HepG2 (cell line): ENCODE results near the gene CSF3R. TPM values are rescaled to one million over a fixed set of nuclear protein-coding genes. Genes with fewer than 3 reads are reported as not detected.

Source experiments
- ATAC-seq: fragments of 200-7000 bp; cut with Tn5 transposase; 3 replicates; pipeline ENCODE4 v1.9.1; 2020; ENCODE audit warnings: mild to moderate bottlenecking, moderate library complexity
- BruUV-seq: library from RNA; stranded (reverse); fragments of 400-500 nt; replicated peaks from 2 replicates; lab custom pipeline; 2021; lab: Mats Ljungman, UMichigan
- CTCF ChIA-PET: fragments of 300-600 bp; formaldehyde crosslinking; extraction: SDS; loops from one replicate; lab custom pipeline; 2021; ENCODE audit warnings: low total read pairs, inconsistent platforms, low intra/inter-chr PET ratio; lab: Yijun Ruan, JAX
- POLR2A ChIA-PET: fragments of 350-600 bp; sonication (Branson Sonifier 250); formaldehyde crosslinking; loops from one replicate; lab custom pipeline; 2020; ENCODE audit warnings: antibody characterized with exemption, inconsistent platforms; lab: Yijun Ruan, JAX
- DNase-seq: peaks from one replicate; pipeline ENCODE4 v3.0.0-alpha.2; 2015; ENCODE audit warnings: low spot score
- FAIRE-seq: peaks from 3 replicates; lab custom pipeline; 2011; peaks lifted over from hg19 to GRCh38; lab: Jason Lieb, UNC
- H2AFZ ChIP-seq: one replicate; pipeline ENCODE4 v1.6.1; 2011; ENCODE audit warnings: low read length, inconsistent platforms
- H3K27ac ChIP-seq: fragments of 300-600 bp; 3 replicates; pipeline ENCODE4 v1.8.0; 2011; ENCODE audit warnings: mixed run types, mild to moderate bottlenecking, mixed read lengths, low read length, inconsistent platforms; ENCODE audit not compliant: insufficient read depth; ENCODE audit errors: extremely low read length
- H3K27me3 ChIP-seq, 2 experiments: fragments of 200-600 bp in 1 of 2; 2 replicates in 1 of 2; 3 replicates in 1 of 2; pipeline versions ENCODE4 v1.6.0 to v1.8.0; 2011; ENCODE audit warnings: low read length in 2 of 2, mild to moderate bottlenecking in 2 of 2, moderate library complexity in 2 of 2, inconsistent platforms in 1 of 2; ENCODE audit not compliant: insufficient read depth in 2 of 2, control insufficient read depth in 1 of 2
- H3K36me3 ChIP-seq, 2 experiments: fragments of 200-600 bp in 1 of 2; replicated peaks in 1 of 2; 2 replicates in 1 of 2; 3 replicates in 1 of 2; pipeline versions ENCODE4 v1.5.1 to v1.8.0; 2011; ENCODE audit warnings: low read length in 2 of 2, inconsistent platforms in 1 of 2; ENCODE audit not compliant: insufficient read depth in 2 of 2, control insufficient read depth in 1 of 2
- H3K4me1 ChIP-seq: 2 replicates; pipeline ENCODE4 v1.5.1; 2012; ENCODE audit warnings: low read length, inconsistent platforms; ENCODE audit not compliant: insufficient read depth
- H3K4me2 ChIP-seq: 2 replicates; pipeline ENCODE4 v1.6.0; 2011; ENCODE audit warnings: low read depth, low read length, inconsistent platforms
- H3K4me3 ChIP-seq, 3 experiments: fragments of 200-600 bp in 1 of 3; sonication (generic), shearing (Covaris generic) in 1 of 3; replicated peaks in 1 of 3; 2 replicates each; pipeline ENCODE4 v1.5.1; 2011 to 2016; ENCODE audit warnings: low read length in 3 of 3, inconsistent platforms in 2 of 3, low read depth in 2 of 3, mild to moderate bottlenecking in 2 of 3, control low read depth in 1 of 3, mixed read lengths in 1 of 3; ENCODE audit not compliant: insufficient read depth in 1 of 3
- H3K79me2 ChIP-seq: one replicate; pipeline ENCODE4 v1.6.1; 2011; ENCODE audit warnings: low read length, inconsistent platforms; ENCODE audit not compliant: insufficient read depth
- H3K9ac ChIP-seq: 2 replicates; pipeline ENCODE4 v1.6.0; 2011; ENCODE audit warnings: mild to moderate bottlenecking, low read depth, low read length, inconsistent platforms; ENCODE audit not compliant: insufficient read depth
- H3K9me3 ChIP-seq: 2 replicates; pipeline ENCODE4 v1.5.1; 2012; ENCODE audit warnings: mild to moderate bottlenecking, low read length
- H4K20me1 ChIP-seq: 2 replicates; pipeline ENCODE4 v1.6.0; 2011; ENCODE audit warnings: inconsistent platforms, mild to moderate bottlenecking, low read length, moderate library complexity; ENCODE audit not compliant: insufficient read depth
- NR2F6 ChIP-seq, 2 experiments: IDR thresholded peaks; 2 replicates each; pipeline ENCODE4 v1.6.1; 2016; ENCODE audit warnings: antibody characterized with exemption in 1 of 2, mild to moderate bottlenecking in 1 of 2
- RXRA ChIP-seq: sonication (generic); formaldehyde crosslinking; IDR thresholded peaks from 2 replicates; pipeline ENCODE4 v1.5.1; 2020; ENCODE audit warnings: missing genetic modification reagents
- WGBS: methylation state at CpG from one replicate; pipeline ENCODE4 v1.1.6; 2017; ENCODE audit warnings: low lambda C conversion rate; 5-methylcytosine and 5-hydroxymethylcytosine counted together
- in situ Hi-C: cut with HindIII; loops from 2 replicates; pipeline ENCODE4 v1.10.0; 2017; ENCODE audit warnings: low pct_unique_long_range_greater_than_20kb; ENCODE audit not compliant: extremely low pct_ligation_motif_present
- intact Hi-C: fragments of 100-400 bp; cut with micrococcal nuclease; formaldehyde crosslinking; loops from one replicate; pipeline ENCODE4 v1.10.0; 2022; ENCODE audit not compliant: unreplicated experiment
- polyA plus RNA-seq, 8 experiments: library from polyadenylated mRNA; depleted of rRNA in 3 of 8; stranded (reverse) in 7 of 8; unstranded in 1 of 8; fragments of >200 nt; fragmentation: Illumina TruSeq in 4 of 8; extraction: Trizol in 4 of 8; gene quantifications; 2 replicates each; pipeline versions ENCODE4 v1.2.1 to v1.2.3, GENCODE V29; 2011 to 2016; ENCODE audit warnings: low read depth in 4 of 8, missing spikeins in 1 of 8, mixed read lengths in 1 of 8; ENCODE audit not compliant: insufficient read depth in 1 of 8
- total RNA-seq, 5 experiments: library from RNA; depleted of rRNA; stranded (reverse); fragments of >200 nt; fragmentation: Illumina TruSeq; extraction: Trizol; gene quantifications; 2 replicates each; pipeline ENCODE4 v1.2.3, GENCODE V29; 2016; ENCODE audit warnings: low read depth in 1 of 5
- TF ChIP-seq, protein P1 (sequence below): sonication (generic); formaldehyde crosslinking; IDR thresholded peaks from 2 replicates; pipeline ENCODE4 v1.8.1; 2023; ENCODE audit warnings: mild to moderate bottlenecking, missing genetic modification reagents
- TF ChIP-seq, protein P2 (sequence below): sonication (generic); formaldehyde crosslinking; IDR thresholded peaks from 2 replicates; pipeline ENCODE4 v1.5.1; 2020; ENCODE audit warnings: mild to moderate bottlenecking, missing genetic modification reagents, moderate library complexity
- TF ChIP-seq, protein P3 (sequence below): sonication (generic); formaldehyde crosslinking; IDR thresholded peaks from 2 replicates; pipeline ENCODE4 v1.4.0; 2020; ENCODE audit warnings: missing genetic modification reagents

The CSF3R gene
- total and polyA plus RNA-seq, 2 of the 13 experiments (the other 11 are each of a cell fraction or from before 2014, with no cell fraction given): 11.9 to 28.8 TPM

DNA sequence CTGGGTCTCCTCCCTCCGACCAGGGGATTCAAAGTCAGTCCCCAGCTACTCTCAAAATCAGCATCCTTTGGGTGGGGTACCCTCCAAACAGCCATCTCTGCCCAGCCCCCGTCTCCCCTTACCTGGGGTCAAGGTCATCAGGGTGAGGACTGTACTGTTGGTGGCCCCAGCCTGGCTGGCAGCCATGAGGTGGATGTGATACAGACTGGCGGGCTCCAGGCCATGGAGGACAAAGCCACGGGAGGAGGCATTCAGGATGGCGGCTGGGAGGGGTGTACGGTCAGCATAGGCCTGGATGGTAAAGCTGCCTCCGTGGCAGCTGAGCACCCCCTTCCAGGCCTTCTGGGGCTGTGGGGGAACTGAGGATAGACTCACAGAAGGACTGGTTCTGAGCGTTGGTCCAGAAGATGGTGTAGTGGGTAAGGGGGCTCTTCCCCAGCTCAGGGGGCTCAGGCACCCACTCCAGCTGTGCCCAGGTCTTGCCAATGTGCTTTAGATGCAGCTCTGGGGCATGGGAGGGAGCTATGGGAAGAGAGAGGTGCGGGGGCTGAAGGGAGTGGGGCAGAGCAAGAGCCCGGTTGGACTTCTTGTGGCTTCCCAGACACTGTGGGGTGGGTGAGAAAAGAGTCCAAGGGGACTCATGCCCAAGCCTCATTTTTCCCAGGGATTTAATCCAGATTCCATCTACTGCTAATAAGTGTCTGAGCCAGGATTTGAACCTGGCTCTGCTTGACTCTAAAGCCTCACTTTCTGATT, 14.8 kb downstream of the CSF3R start:
- peak; percentile 44; the same call in 1 of the 2 replicates for TF ChIP-seq RXRA
- TF ChIP-seq, protein P1, sequence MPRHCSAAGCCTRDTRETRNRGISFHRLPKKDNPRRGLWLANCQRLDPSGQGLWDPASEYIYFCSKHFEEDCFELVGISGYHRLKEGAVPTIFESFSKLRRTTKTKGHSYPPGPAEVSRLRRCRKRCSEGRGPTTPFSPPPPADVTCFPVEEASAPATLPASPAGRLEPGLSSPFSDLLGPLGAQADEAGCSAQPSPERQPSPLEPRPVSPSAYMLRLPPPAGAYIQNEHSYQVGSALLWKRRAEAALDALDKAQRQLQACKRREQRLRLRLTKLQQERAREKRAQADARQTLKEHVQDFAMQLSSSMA: no peak
- TF ChIP-seq, protein P2, sequence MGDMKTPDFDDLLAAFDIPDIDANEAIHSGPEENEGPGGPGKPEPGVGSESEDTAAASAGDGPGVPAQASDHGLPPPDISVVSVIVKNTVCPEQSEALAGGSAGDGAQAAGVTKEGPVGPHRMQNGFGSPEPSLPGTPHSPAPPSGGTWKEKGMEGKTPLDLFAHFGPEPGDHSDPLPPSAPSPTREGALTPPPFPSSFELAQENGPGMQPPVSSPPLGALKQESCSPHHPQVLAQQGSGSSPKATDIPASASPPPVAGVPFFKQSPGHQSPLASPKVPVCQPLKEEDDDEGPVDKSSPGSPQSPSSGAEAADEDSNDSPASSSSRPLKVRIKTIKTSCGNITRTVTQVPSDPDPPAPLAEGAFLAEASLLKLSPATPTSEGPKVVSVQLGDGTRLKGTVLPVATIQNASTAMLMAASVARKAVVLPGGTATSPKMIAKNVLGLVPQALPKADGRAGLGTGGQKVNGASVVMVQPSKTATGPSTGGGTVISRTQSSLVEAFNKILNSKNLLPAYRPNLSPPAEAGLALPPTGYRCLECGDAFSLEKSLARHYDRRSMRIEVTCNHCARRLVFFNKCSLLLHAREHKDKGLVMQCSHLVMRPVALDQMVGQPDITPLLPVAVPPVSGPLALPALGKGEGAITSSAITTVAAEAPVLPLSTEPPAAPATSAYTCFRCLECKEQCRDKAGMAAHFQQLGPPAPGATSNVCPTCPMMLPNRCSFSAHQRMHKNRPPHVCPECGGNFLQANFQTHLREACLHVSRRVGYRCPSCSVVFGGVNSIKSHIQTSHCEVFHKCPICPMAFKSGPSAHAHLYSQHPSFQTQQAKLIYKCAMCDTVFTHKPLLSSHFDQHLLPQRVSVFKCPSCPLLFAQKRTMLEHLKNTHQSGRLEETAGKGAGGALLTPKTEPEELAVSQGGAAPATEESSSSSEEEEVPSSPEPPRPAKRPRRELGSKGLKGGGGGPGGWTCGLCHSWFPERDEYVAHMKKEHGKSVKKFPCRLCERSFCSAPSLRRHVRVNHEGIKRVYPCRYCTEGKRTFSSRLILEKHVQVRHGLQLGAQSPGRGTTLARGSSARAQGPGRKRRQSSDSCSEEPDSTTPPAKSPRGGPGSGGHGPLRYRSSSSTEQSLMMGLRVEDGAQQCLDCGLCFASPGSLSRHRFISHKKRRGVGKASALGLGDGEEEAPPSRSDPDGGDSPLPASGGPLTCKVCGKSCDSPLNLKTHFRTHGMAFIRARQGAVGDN (CRISPR knock-in tag): peak; percentile 22; the same call in 1 of the 2 replicates
- TF ChIP-seq NR2F6 (IDR thresholded peaks at IDR 0.05): no peak
- peak; percentile 48; the same call in 1 of the 2 replicates for TF ChIP-seq NR2F6 (CRISPR knock-in tag; IDR thresholded peaks at IDR 0.05)
- TF ChIP-seq, protein P3, sequence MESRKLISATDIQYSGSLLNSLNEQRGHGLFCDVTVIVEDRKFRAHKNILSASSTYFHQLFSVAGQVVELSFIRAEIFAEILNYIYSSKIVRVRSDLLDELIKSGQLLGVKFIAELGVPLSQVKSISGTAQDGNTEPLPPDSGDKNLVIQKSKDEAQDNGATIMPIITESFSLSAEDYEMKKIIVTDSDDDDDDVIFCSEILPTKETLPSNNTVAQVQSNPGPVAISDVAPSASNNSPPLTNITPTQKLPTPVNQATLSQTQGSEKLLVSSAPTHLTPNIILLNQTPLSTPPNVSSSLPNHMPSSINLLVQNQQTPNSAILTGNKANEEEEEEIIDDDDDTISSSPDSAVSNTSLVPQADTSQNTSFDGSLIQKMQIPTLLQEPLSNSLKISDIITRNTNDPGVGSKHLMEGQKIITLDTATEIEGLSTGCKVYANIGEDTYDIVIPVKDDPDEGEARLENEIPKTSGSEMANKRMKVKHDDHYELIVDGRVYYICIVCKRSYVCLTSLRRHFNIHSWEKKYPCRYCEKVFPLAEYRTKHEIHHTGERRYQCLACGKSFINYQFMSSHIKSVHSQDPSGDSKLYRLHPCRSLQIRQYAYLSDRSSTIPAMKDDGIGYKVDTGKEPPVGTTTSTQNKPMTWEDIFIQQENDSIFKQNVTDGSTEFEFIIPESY (CRISPR knock-in tag): peak; percentile 86
- Histone ChIP-seq H3K4me3 (no peak overlapping the region), H3K27ac (no peak overlapping the region), H3K9ac (no peak overlapping the region), H3K9me3 (no peaks in the 10 kb centered on the region), H2AFZ (no peak overlapping the region), H3K79me2 (peaks cover 12% of the 10 kb centered on the region), H3K27me3 (no peaks in the 10 kb centered on the region; a peak in 1 of 5 replicates), H4K20me1 (no peaks in the 10 kb centered on the region), H3K4me2 (no peak overlapping the region), H3K4me1 (peaks cover 55% of the 10 kb centered on the region), H3K36me3 (no peaks in the 10 kb centered on the region)
- BruUV-seq: no TSS peak
- intact Hi-C loops: no loop called here
- 90% methylated on average over 8 of the region's 10 CpGs for WGBS
- in situ Hi-C loops: no loop called here
- no peak for FAIRE-seq
- CTCF ChIA-PET: no interaction called here
- ATAC-seq: no peak
- POLR2A ChIA-PET: interaction anchor here (1.2 kb wide), 1 partner anchor 18 kb away, joined by 3 read pairs; the partner anchor contains the start of gene OSCP1
- DNase-seq: no peak
